HCT116 (cell line): ENCODE measurements around the gene VAT1. TPM values are rescaled to one million over a fixed set of nuclear protein-coding genes. Genes with fewer than 3 reads are reported as not detected.

Source experiments
- ATAC-seq: fragments of 200-7000 bp; cut with Tn5 transposase; 2 replicates; pipeline ENCODE4 v1.9.1; 2020; ENCODE audit warnings: mild to moderate bottlenecking, moderate library complexity
- BruUV-seq: library from RNA; stranded (reverse); fragments of 400-500 nt; replicated peaks from 2 replicates; lab custom pipeline; 2021; lab: Mats Ljungman, UMichigan
- CTCF ChIA-PET: fragments of 300-600 bp; sonication (Branson Sonifier 250); formaldehyde crosslinking; loops from one replicate; lab custom pipeline; 2021; ENCODE audit warnings: antibody characterized with exemption; lab: Charles Lee
- POLR2A ChIA-PET: fragments of 300-600, 350-600 bp; sonication (Branson Sonifier 250); formaldehyde crosslinking; loops from one replicate; lab custom pipeline; 2021; ENCODE audit warnings: antibody characterized with exemption; lab: Charles Lee
- RAD21 ChIA-PET, 2 experiments: fragments of 300-600 bp; sonication (Branson Sonifier 250); formaldehyde crosslinking; loops; one replicate each; lab custom pipeline; 2023; ENCODE audit warnings: low total read pairs in 2 of 2; ENCODE audit not compliant: uncharacterized antibody in 2 of 2, unreplicated experiment in 2 of 2, low non-redundant PET in 1 of 2; lab: Charles Lee
- DNase-seq: peaks from one replicate; pipeline ENCODE4 v3.0.0-alpha.2; 2010; ENCODE audit warnings: low read depth, low spot score
- H2AFZ ChIP-seq: fragments of 200-600 bp; shearing (Covaris generic), sonication (generic); 2 replicates; pipeline ENCODE4 v1.6.1; 2017; ENCODE audit warnings: low read depth, mixed run types, mixed read lengths, antibody characterized with exemption, low read length; ENCODE audit not compliant: poor library complexity, severe bottlenecking
- H3K27ac ChIP-seq: 2 replicates; pipeline ENCODE4 v1.5.1; 2012; ENCODE audit warnings: low read depth, low read length
- H3K27me3 ChIP-seq: fragments of 200-600 bp; sonication (generic); 2 replicates; pipeline ENCODE4 v1.6.1; 2016; ENCODE audit warnings: mixed run types, low read length, mixed read lengths; ENCODE audit not compliant: insufficient read depth
- H3K36me3 ChIP-seq, 2 experiments: fragments of 200-500 bp in 1 of 2; fragments of 200-600 bp in 1 of 2; sonication (Bioruptor generic) in 1 of 2; sonication (generic) in 1 of 2; 2 replicates each; pipeline versions ENCODE4 v1.5.1 to v1.6.1; 2014 to 2016; ENCODE audit warnings: low read length in 2 of 2, inconsistent platforms in 1 of 2, mixed read lengths in 1 of 2, mixed run types in 1 of 2; ENCODE audit not compliant: insufficient read depth in 2 of 2, control insufficient read depth in 1 of 2
- H3K4me1 ChIP-seq, 2 experiments: fragments of 200-600 bp in 1 of 2; sonication (generic) in 1 of 2; 2 replicates each; pipeline versions ENCODE4 v1.5.1 to v1.6.1; 2012 to 2017; ENCODE audit warnings: low read length in 2 of 2, inconsistent platforms in 1 of 2, mild to moderate bottlenecking in 1 of 2, mixed read lengths in 1 of 2, mixed run types in 1 of 2, moderate library complexity in 1 of 2; ENCODE audit not compliant: insufficient read depth in 2 of 2, control insufficient read depth in 1 of 2
- H3K4me2 ChIP-seq: fragments of 200-600 bp; sonication (generic); 2 replicates; pipeline ENCODE4 v1.6.1; 2017; ENCODE audit warnings: mixed run types, low read length, mixed read lengths
- H3K4me3 ChIP-seq, 2 experiments: fragments of 200-600 bp in 1 of 2; sonication (generic) in 1 of 2; replicated peaks in 1 of 2; 2 replicates each; pipeline ENCODE4 v1.5.1; 2011 to 2016; ENCODE audit warnings: low read length in 2 of 2, control low read depth in 1 of 2, low read depth in 1 of 2, mild to moderate bottlenecking in 1 of 2, mixed read lengths in 1 of 2, mixed run types in 1 of 2
- H3K79me2 ChIP-seq: fragments of 200-600 bp; sonication (generic); 2 replicates; pipeline ENCODE4 v1.6.1; 2017; ENCODE audit warnings: mild to moderate bottlenecking, mixed run types, low read length, moderate library complexity, mixed read lengths; ENCODE audit not compliant: insufficient read depth
- H3K9ac ChIP-seq: fragments of 200-600 bp; sonication (generic); 2 replicates; pipeline ENCODE4 v1.6.1; 2016; ENCODE audit warnings: low read length, mixed read lengths
- H3K9me2 ChIP-seq: fragments of 200-600 bp; sonication (generic), shearing (Covaris generic); 2 replicates; pipeline ENCODE4 v1.6.1; 2017; ENCODE audit warnings: mixed run types, mild to moderate bottlenecking, moderate library complexity; ENCODE audit not compliant: insufficient read depth
- H3K9me3 ChIP-seq, 2 experiments: fragments of 200-500 bp in 1 of 2; fragments of 200-600 bp in 1 of 2; sonication (Bioruptor generic) in 1 of 2; sonication (generic) in 1 of 2; 2 replicates each; pipeline ENCODE4 v1.6.1; 2014 to 2017; ENCODE audit warnings: low read length in 2 of 2, mixed read lengths in 2 of 2, inconsistent platforms in 1 of 2, low read depth in 1 of 2, mild to moderate bottlenecking in 1 of 2, mixed run types in 1 of 2, moderate library complexity in 1 of 2; ENCODE audit not compliant: control insufficient read depth in 1 of 2, insufficient read depth in 1 of 2
- H4K20me1 ChIP-seq: fragments of 200-600 bp; sonication (generic), shearing (Covaris generic); 2 replicates; pipeline ENCODE4 v1.6.1; 2017; ENCODE audit warnings: mixed run types, mild to moderate bottlenecking, moderate library complexity; ENCODE audit not compliant: insufficient read depth
- ATF3 ChIP-seq: IDR thresholded peaks from 2 replicates; pipeline ENCODE4 v1.6.1; 2012
- CEBPB ChIP-seq: IDR thresholded peaks from 2 replicates; pipeline ENCODE4 v1.6.1; 2012; ENCODE audit warnings: low read depth
- EGR1 ChIP-seq: IDR thresholded peaks from 2 replicates; pipeline ENCODE4 v1.6.1; 2012; ENCODE audit warnings: low read depth
- EZH2phosphoT487 ChIP-seq: fragments of 200-600 bp; IDR thresholded peaks from 2 replicates; pipeline ENCODE4 v1.6.1; 2018; ENCODE audit warnings: antibody characterized with exemption, borderline replicate concordance
- FOSL1 ChIP-seq: IDR thresholded peaks from 2 replicates; pipeline ENCODE4 v1.6.1; 2012; ENCODE audit warnings: low read depth
- POLR2AphosphoS5 ChIP-seq: IDR thresholded peaks from 2 replicates; pipeline ENCODE4 v1.6.1; 2011; ENCODE audit warnings: mild to moderate bottlenecking, low read depth, low read length, moderate library complexity
- SP1 ChIP-seq: IDR thresholded peaks from 2 replicates; pipeline ENCODE4 v1.6.1; 2012; ENCODE audit warnings: low read depth
- TCF7L2 ChIP-seq: IDR thresholded peaks from 2 replicates; pipeline ENCODE4 v1.7.0; 2011; ENCODE audit warnings: borderline replicate concordance, inconsistent platforms; ENCODE audit not compliant: insufficient read depth, insufficient read length; ENCODE audit errors: extremely low read depth
- ZBTB33 ChIP-seq: IDR thresholded peaks from 2 replicates; pipeline ENCODE4 v1.6.1; 2011; ENCODE audit warnings: mild to moderate bottlenecking, low read length, moderate library complexity; ENCODE audit not compliant: insufficient replicate concordance; ENCODE audit errors: extremely low read depth
- ZNF274 ChIP-seq: fragments of 200-500 bp; sonication (Bioruptor generic); IDR thresholded peaks from 2 replicates; pipeline ENCODE4 v1.6.1; 2014; ENCODE audit warnings: mild to moderate bottlenecking, low read depth, low read length, inconsistent platforms
- intact Hi-C: fragments of 100-400 bp; cut with micrococcal nuclease; formaldehyde crosslinking; loops from 2 replicates; pipeline ENCODE4 v1.10.0; 2022
- total RNA-seq: library from RNA; stranded (reverse); gene quantifications from one replicate; pipeline ENCODE4 v1.2.1, GENCODE V29; 2021; ENCODE audit not compliant: unreplicated experiment

Gene VAT1
- total RNA-seq, 1 experiment from 2014 or later = 197 TPM

DNA sequence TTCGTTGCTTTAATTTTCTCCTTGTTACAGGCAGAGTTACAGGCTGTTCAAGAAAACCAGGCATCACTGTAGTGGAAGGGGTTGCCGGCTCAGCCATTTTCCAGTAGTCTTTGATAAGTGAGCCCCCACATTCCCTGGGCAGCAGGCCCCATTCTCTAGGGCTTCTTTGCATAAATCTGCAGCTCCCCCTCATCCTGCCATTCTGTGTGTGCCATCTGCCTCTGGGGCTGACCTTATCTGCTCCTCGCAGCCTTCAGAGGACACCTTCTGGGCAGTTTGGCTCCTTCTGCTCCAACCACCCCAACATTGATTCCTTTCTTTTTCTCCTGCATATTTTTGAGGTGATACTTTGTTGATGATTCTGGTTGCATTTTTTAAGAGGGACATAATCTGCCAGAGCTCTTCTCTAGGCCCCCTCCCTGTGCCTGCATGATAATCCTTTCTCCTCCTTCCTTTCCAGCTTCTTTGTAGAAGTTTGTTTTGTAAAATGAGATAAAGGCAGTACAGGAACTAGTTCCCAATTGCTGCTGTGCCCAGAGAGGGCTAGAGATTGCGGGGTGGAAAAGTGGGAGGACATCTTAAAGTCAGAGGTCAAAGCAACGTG lies 19.9 kb upstream of the VAT1 start:
- CTCF ChIA-PET = no interaction called here
- H3K4me3 ChIP-seq = no peak overlapping the region
- intact Hi-C loops = no loop called here
- BruUV-seq = no TSS peak
- TF ChIP-seq POLR2AphosphoS5 = no peak
- TF ChIP-seq TCF7L2 = no peak
- TF ChIP-seq EGR1 = no peak
- no peak for TF ChIP-seq ZBTB33
- TF ChIP-seq CEBPB = no peak
- TF ChIP-seq SP1 = no peak
- TF ChIP-seq ATF3 = no peak
- TF ChIP-seq FOSL1 = no peak
- TF ChIP-seq EZH2phosphoT487 = no peak
- no peak for TF ChIP-seq ZNF274
- TF ChIP-seq, all 23 proteins: peak for 0
- no peaks in the 10 kb centered on the region for H4K20me1 ChIP-seq
- DNase-seq (no peak), ATAC-seq (no peak)
- H3K9me2 ChIP-seq = no peaks in the 10 kb centered on the region
- no peak overlapping the region for H3K9ac ChIP-seq
- POLR2A ChIA-PET = no interaction called here
- no peak overlapping the region for H3K27ac ChIP-seq
- no peaks in the 10 kb centered on the region for H3K9me3 ChIP-seq
- H3K36me3 ChIP-seq = peaks cover 2 to 5% of the 10 kb centered on the region in 2 experiments; a peak in 3 of 4 replicates
- H3K4me2 ChIP-seq = no peak overlapping the region
- RAD21 ChIA-PET = no interaction called here
- no peak overlapping the region for H2AFZ ChIP-seq
- H3K27me3 ChIP-seq = no peaks in the 10 kb centered on the region
- no peaks in the 10 kb centered on the region for H3K79me2 ChIP-seq
- H3K4me1 ChIP-seq = no peaks in the 10 kb centered on the region
